ENCODE measurements around the gene PCP2.

DNA sequence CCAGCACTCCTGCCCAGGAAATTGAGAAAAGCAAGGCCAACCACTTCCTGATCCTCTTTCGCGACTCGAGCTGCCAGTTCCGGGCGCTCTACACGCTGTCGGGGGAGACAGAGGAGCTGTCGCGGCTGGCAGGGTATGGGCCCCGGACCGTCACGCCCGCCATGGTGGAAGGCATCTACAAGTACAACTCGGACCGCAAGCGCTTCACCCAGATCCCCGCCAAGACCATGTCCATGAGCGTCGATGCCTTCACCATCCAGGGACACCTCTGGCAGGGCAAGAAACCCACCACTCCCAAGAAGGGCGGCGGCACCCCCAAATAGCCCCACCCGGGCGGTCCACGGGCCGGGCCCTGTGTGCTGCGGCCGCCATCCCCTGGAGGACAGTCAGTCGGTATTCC, 15.8 kb downstream of the PCP2 start:
- TF ChIP-seq, protein P1, sequence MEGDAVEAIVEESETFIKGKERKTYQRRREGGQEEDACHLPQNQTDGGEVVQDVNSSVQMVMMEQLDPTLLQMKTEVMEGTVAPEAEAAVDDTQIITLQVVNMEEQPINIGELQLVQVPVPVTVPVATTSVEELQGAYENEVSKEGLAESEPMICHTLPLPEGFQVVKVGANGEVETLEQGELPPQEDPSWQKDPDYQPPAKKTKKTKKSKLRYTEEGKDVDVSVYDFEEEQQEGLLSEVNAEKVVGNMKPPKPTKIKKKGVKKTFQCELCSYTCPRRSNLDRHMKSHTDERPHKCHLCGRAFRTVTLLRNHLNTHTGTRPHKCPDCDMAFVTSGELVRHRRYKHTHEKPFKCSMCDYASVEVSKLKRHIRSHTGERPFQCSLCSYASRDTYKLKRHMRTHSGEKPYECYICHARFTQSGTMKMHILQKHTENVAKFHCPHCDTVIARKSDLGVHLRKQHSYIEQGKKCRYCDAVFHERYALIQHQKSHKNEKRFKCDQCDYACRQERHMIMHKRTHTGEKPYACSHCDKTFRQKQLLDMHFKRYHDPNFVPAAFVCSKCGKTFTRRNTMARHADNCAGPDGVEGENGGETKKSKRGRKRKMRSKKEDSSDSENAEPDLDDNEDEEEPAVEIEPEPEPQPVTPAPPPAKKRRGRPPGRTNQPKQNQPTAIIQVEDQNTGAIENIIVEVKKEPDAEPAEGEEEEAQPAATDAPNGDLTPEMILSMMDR (conservative IDR thresholded peaks at IDR 0.05) = no peak
- TF ChIP-seq ZFX (IDR thresholded peaks at IDR 0.05) = no peak
